Right renal cortex interstitium (tissue), 3 donors: ENCODE measurements around the gene CHIC1. TPM values are rescaled to one million over a fixed set of nuclear protein-coding genes. Genes with fewer than 3 reads are reported as not detected.
"Not testable (repeated sequence)": the region's sequence is repeated elsewhere in the genome, so short reads cannot be mapped to it uniquely, and the experiment has no call there.

Source experiments
- DNase-seq, 3 donors: peaks; one replicate each; pipeline ENCODE4 v3.0.0-alpha.2; 2013; ENCODE audit warnings: low read depth in 3 of 3, low spot score in 2 of 3
- polyA plus RNA-seq, 3 donors: library from polyadenylated mRNA; unstranded; fragments of 120-200 nt; gene quantifications; one replicate each; pipeline ENCODE4 v1.2.1, GENCODE V29; 2013; ENCODE audit not compliant: insufficient read length in 3 of 3

CHIC1 gene
- 10 to 100 TPM; 10.0 to 10.9 (median 10.4) TPM for polyA plus RNA-seq

DNA sequence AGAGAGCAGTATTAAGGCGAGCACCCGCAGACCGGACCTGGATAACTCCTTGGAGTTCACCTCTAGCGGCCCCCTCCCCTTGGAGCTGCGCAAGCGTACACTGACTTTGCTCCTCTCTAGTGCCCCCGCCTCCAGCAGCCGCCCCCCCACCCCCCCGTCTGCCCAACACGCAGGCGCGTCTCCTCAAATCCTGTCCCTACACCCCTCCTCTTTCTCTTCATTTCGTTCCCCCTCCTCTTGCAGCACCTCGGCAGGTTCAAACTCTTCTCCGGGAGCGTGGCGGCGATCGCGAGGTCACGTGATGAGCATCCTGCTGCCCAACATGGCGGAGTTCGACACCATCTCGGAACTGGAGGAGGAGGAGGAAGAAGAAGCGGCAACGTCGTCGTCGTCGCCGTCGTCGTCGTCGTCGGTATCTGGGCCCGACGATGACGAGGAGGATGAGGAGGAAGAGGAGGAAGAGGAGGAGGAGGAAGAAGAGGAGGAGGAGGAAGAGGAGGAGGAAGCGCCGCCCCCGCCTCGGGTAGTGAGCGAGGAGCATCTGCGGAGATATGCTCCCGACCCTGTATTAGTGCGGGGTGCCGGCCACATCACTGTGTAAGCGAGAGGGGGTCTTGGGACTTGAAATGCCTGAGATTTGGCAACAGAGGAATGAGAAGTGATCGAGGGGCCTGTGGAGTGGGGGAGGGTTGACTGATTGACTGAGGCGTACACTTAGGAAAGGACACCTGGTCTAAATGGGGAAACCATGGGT lies at the start of gene CHIC1:
Gene CHIC1, plus strand, starts transcription at position 214 of the 754 bp plus-strand sequence. Its CDS starts 88 bp downstream, at position 302.
- peak; percentile 27 to 54 (median 41) for DNase-seq

DNA sequence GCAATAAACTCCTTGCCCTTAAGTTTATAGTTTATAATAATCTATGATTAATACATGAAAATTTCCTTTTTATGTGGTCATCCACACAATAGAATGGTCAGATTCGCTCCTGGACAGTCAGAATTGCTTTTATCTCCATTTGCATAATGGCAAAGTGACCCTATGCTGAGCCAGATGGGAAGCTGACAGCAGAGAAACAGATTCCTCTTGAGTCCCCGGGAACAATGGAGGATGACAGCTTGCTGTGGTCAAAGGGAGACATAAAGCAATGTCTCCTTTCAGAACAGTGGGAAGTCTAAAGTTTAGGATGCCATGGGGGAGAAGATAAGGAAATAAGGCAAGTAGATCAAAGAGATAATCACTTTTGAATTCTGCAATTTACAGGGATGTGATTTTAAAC lies 40.2 kb upstream of the CHIC1 start:
- not testable (repeated sequence) for DNase-seq

DNA sequence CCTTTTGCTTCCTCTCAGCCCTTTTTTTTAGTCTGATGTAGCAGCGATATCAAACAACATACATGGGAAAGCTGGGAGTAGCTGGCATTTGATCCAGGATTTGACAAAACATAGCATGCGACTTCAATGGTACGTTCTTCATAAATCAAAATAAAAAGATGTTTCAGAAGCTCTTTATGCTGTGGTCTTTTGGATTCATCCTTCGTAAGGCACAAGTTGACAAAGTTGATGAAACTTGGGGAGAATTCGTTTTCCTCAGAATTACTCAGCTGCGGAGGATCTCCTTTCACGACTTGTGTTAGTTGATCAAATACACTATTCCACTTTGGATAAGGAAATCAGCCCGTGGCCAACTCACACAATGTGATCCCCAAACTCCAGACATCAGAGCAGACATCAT lies 38.1 kb upstream of the CHIC1 start:
- no peak for DNase-seq

DNA sequence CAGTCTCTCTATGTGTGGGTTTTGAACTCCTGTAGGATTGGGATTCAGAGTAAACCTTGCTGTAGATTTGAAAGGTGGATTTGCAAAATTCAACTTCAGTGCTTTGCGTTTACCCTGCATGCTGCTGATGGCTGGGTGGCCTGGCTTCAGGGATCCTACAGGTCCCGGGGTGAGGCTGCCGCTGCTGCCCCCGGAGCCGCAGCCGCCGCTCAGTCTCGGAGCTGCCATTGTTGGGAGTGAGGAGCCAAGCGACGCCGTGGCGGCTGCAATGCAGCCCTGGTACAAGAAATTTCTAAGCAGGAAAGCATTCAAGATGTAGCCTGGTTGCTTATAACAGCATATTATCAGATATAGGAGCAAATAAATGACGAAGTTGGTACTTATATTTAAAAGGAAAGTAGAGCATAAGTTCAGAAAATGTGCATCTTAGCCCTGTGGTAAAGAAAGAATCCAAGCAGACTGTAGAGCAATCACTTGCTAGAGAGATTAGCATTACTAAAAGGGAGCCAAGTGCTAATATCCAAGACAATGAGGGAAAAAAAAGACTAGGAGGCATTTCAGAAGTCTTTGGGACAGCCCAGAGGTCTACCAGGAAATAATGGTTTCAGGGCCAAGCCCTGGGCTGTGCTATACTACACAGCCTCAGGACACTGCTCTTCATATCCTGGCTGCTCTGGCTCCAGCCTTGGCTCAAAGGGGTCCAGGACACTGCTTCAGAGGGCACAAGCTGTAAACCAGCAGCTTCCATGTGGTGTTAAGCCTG lies 36.9 kb upstream of the CHIC1 start:
- no peak for DNase-seq

DNA sequence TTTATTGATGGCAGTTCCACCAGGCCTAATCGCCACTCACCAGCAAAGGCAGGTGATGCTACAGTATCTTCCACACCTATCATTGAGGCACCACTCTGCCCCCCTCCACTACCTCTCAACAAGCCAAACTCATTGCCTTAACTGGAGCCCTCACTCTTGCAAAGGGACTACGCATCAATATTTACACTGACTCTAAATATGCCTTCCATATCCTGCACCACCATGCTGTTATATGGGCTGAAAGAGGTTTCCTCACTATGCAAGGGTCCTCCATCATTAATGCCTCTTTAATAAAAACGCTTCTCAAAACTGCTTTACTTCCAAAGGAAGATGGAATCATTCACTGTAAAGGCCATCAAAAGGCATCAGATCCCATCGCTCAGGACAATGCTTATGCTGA lies 31.3 kb upstream of the CHIC1 start:
- not testable (repeated sequence) for DNase-seq

DNA sequence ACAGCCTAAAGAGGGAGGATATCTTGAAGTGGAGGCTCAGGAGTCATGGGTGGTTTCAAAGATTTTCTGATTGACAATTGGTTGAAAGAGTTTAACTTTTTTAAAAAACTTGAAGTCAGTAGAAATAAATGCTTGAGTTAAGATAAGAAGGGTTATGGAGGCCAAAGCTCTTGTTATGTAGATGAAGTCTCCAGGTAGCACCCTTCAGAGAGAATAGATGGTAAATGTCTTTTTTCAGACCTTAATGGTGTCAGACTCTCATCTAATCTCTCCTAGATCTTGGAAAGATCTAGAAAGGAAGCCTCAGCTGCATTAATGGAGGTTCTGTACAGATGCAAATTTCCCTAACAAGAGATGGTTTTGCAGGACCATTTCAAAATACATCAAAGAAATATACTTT lies 6.8 kb upstream of the CHIC1 start:
- DNase-seq: no peak

DNA sequence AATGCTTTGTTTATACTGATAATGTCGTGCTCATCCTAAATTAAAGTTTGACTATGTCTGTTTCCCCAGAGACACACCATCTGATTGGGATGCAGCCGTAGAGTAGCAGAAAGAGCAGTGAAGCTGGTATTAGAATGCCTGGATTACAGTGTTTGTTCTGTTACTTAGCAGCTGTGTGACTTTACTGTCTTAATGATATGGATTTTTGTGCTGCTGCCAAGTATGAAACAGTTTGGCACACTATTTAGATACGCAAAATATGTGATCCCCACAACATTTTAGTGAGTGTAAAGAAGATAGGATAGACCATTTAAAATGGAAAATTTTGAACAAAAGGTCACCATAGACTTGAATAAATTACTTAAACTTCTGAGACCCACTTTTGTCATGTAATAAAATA lies 1.2 kb upstream of the CHIC1 start:
- no peak for DNase-seq

DNA sequence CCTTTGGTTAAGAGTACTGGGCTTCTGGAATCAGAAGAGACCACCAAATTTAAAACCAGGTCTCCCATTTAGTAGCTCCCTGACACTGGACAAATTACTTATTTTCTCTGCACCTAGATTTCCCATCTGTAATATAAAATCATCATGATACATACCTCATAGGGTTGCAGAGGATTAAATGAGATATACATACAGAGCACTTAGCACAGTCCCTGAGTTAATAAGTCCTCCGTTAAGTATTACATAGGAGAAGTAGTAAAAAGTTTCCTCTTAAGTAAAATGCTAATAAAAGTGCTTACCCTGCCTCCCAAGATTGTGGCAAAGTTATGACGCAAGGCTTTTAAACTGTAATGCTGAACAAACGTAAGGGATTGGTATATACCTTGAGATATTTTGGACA lies 539 bp upstream of the CHIC1 start:
- DNase-seq: no peak

DNA sequence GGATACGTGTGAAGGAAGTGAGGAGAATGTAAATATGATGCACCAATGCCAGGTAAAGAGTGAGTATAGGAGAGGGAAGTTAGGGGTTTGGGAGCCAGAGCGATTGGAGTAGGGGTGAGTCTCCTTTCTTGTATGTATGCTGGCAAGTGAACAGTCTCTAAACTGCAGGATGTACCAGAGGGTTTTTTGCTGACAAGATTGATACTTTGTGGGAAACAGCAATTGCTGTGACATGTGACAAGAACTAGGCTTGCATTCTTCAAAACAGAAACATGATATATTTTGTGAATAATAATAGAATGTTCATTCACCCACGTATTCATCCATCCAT lies 706 bp downstream of the CHIC1 start:
- DNase-seq: no peak

DNA sequence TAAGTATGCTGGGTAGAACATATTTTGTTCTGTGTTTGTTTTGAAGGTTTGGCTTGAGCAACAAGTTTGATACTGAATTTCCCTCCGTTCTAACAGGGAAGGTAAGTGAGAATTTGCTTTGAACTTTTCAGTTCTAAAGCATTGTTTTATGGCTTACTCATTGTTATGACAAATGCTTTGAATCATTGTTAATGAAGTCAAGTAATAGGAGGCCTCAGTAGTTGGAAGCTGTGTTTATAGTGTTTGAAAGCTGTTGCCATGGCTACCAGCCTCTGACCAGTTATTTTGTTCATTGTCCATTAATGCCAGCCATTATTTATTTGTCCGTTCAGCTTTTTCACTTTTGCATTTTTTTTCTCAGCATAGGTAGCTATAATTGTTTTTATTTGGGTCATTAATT lies 14.4 kb downstream of the CHIC1 start:
- no peak for DNase-seq

DNA sequence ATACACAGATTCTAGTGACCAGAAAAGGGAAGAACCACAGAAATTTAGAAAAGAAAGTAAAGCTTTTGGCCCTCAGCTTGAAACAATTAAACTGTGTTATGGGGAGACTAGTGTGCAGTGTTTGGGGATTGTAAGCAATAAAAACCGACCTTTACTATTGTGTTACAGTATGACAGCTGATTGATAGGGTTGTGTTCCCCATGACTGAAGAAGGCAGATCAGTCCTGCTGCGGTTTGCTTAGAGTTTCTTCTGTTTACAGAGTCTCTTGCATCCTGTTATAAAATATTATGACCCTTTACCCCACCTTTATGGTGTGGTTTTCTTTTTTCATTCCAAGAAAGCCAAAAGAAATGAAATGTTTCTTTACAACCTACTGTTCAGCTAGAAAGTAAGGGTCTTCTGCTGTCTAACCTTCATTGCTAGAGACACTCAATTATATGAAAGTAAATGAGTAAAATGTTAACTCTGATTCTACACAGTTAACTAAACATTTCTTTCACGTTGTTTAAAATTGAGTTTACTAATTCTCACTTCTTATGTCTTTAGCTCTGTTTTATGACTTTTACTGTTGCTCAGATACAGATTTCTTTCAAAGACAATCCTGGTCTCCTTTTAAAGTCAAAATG lies 18.1 kb downstream of the CHIC1 start:
- DNase-seq: no peak

DNA sequence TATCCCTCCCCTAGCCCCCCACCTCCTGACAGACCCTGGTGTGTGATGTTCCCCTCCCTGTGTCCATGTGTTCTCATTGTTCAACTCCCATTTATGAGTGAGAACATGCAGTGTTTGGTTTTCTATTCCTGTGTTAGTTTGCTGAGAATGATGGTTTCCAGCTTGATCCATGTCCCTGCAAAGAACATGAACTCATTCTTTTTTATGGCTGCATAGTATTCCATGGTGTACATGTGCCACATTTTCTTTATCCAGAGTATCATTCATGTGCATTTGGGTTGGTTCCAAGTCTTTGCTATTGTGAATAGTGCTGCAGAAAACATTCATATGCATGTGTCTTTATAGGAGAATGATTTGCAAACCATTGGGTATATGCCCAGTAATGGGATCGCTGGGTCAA lies 34.8 kb downstream of the CHIC1 start:
- not testable (repeated sequence) for DNase-seq

DNA sequence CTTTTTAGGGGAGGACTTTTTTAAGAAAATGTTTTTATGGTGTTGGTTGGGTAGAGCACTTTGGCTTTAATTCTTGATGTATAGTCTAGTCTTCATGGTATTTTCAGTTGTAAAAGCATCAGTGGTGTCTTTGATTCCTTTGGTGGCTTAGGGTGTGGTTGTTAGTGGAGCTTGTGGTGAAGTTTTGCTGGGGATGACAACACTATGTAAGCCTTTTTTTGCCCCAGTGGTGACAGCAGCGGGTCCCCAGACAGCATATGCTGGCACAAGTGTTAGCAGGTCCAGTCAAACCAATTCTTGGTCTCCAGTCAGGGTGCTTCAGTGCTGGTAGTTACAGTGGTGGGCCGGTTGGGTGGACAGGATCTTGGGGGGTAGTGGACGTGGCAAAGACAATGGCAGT lies 52.0 kb downstream of the CHIC1 start:
- no peak for DNase-seq

DNA sequence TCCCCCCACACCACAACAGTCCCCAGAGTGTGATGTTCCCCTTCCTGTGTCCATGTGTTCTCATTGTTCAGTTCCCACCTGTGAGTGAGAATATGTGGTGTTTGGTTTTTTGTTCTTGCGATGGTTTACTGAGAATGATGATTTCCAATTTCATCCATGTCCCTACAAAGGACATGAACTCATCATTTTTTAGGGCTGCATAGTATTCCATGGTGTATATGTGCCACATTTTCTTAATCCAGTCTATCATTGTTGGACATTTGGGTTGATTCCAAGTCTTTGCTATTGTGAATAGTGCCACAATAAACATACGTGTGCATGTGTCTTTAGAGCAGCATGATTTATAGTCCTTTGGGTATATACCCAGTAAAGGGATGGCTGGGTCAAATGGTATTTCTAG lies 78.7 kb downstream of the CHIC1 start:
- not testable (repeated sequence) for DNase-seq

DNA sequence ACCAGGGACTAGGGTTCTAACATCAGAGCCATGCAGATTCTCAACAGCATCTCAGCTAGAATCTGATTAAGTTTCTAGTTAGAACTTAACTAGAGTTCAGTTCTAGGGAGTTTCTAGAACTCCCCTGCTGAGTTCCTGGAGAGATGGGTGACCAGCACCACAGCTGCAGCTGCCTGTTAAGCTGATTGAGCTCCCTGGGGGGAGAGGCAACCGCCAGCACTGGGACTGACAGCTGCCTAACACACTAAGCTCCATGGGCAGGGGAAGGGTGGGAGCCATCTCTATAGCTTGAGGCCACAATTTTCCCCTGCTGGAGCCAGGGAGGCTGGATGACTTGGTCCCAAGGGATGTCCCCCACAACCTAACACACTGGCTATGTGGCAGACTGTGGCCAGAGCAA lies 84.2 kb downstream of the CHIC1 start:
- no peak for DNase-seq

DNA sequence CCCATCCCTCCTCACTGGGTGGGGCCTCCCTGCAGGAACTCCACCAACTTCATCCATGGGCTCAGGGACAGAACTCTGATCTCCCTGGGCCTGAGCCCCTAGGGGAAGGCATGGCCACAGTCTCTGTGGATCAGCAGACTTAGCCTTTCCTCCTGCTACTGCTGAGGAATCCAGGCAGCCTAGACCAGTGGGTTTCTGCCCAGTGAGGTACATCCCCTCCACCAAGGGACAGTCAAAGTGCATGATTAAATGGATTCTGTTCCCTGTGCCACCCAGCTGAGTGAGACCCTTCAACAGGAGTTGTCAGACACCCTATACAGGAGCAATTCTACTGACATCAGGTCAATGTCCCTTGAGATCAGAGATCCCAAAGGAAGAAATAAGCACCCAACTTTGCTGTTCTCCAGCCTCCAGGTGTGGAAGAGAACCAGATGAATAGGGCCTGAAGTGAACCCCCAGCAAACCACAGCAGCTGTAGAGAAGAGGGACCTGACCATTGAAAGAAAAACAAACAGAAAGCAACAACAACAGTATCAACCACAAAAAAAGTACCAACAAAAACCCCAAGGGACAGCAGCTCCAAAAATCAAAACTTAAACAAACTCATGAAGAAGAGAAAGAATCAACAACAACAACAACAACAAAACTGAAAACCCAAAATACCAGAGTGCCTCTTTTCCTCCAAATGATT lies 84.8 kb downstream of the CHIC1 start:
- DNase-seq: no peak

DNA sequence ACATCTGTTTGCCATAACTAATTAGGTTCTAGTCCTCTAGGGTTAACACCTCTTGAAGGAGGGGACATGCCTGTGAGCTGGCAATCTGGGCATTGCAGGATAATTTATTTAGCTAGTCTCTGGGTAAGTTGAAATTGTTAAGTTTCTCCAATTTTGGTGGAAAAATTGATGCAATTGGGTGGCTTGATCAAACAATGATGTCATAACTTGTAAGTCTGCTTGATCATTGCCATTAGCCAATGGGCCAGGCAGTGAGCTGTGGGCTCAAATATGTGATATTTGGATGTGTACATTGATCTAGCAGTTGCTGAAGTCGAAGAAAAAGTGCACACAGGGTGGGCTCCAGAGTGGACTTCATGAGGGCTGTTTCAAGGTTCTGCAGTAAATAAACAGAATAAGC lies 98.3 kb downstream of the CHIC1 start:
- not testable (repeated sequence) for DNase-seq

DNA sequence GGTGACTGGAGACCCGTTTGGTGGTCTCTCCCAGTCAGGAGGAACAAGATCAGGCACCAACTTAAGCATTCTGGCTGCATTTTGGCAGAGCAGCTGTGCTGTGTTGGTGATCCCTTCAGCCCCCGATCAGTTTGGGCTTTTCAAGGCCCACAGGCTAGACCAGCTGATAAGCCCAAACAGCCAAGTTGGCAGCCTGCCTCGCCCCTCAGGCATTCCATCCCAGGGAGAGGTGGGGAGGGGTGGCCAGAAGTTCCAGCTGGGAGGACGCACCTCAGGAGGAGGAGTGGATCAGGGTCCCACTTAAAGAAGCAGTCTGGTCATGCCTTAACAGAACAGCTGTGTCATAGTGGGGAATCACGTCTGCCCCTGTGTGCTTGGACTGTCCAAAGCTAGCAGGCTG lies 105.8 kb downstream of the CHIC1 start:
- no peak for DNase-seq

DNA sequence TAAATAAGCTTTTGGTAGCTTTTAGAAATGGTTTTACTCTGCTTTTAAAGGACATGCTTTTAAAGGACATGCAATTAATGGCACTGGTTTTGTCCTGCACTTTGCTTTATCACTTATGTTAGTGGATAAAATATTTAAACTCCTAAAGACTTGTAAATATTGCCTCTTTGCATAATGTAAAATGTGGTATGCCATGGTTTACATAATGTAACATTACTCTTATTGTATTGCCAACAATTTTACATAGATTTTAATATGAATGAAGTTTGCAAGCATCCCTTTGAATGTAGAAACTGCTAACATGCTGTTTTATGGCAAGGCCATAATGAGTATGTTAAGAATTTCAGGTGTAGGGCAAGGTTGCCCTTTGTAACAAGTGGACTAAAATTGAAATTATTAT lies 118.4 kb downstream of the CHIC1 start:
- no peak for DNase-seq

DNA sequence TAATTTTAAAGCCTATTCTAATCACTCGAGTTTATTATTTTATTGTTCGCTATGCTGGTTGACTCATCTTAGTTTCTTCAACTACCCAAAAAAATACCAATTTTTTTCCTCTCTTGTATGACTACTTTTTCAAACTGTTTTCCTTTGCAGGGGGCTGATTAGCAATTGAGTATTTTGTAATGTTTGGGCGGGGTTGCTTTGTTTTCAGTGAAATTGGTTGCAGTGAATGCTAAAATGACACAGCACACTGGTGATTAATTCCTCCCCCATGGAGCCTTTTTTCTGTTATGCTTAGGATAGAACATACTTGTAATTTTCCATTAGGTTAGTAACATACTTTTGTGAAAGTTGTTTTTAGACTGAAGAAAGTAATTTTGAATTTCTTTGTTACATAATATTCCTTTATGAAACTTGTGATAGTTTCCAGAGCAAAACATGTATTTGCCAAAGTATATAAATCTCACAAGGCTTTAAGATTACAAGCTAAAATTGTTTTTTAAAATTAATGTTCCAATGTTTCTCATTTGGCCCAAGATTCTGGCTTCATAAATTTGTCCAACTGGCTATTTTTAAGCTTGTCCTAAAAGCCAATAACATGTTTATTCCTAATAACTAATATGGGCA lies 120.4 kb downstream of the CHIC1 start:
- DNase-seq: no peak

DNA sequence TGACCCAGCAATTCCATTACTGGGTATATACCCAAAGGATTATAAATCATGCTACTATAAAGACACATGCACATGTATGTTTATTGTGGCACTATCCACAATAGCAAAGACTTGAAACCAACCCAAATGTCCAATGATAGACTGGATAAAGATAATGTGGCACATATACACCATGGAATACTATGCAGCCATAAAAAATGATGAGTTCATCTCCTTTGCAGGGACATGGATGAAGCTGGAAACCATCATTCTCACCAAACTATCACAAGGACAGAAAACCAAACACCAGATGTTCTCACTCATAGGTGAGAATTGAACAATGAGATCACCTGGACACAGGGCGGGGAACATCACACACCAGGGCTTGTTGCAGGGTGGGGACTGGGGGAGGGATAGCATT lies 144.0 kb downstream of the CHIC1 start:
- DNase-seq: not testable (repeated sequence)
